Stimulated activated CD8-positive, alpha-beta memory T cell treated with anti-CD3 and anti-CD28 coated beads, Interleukin-15, amount 100 ng/mL, for 48 hours (primary cell): ENCODE data around the gene KIF3C.
"Not testable (repeated sequence)": the region's sequence is repeated elsewhere in the genome, so short reads cannot be mapped to it uniquely, and the experiment has no call there.

ENCODE experiments used
- DNase-seq, 2 donors: peaks; one replicate each; pipeline ENCODE4 v3.0.0-alpha.2; 2020; ENCODE audit warnings: low read depth in 2 of 2

Gene KIF3C

GRCh38 chr2:25982273-25982967 is at the start of gene KIF3C:
Gene KIF3C, minus strand, starts transcription at chr2:25982497. Its CDS starts 580 bp downstream, at chr2:25981917.
- peak; percentile 51 to 59 for DNase-seq

- DNase-seq, result not testable (repeated sequence)
Observed at GRCh38 chr2:26028083-26028482, 45.8 kb upstream of the KIF3C start.

DNA sequence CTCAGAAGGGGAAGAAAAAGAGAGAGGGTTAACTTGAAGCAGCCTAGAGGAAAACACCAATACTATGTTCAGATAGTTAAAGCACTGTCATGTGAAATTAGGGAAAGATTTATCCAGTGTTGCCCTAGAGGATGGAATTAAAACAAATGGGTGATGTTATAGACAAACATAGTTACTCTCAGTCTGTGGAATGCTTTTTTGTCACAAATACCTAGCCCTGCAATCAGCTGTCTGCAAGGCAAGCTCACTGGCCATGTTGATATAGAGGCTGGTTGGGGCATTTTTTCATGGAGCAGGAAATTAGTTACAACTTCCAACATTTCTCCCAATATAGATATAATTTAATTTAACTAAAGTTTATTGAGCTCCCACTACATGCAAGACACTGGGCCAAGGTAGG is 43.2 kb upstream of the KIF3C start:
- no peak for DNase-seq

GRCh38 chr2:26024260-26024659 is 42.0 kb upstream of the KIF3C start:
- no peak for DNase-seq

- DNase-seq, result no peak
Observed at GRCh38 chr2:26020231-26020640, 37.9 kb upstream of the KIF3C start.

DNA sequence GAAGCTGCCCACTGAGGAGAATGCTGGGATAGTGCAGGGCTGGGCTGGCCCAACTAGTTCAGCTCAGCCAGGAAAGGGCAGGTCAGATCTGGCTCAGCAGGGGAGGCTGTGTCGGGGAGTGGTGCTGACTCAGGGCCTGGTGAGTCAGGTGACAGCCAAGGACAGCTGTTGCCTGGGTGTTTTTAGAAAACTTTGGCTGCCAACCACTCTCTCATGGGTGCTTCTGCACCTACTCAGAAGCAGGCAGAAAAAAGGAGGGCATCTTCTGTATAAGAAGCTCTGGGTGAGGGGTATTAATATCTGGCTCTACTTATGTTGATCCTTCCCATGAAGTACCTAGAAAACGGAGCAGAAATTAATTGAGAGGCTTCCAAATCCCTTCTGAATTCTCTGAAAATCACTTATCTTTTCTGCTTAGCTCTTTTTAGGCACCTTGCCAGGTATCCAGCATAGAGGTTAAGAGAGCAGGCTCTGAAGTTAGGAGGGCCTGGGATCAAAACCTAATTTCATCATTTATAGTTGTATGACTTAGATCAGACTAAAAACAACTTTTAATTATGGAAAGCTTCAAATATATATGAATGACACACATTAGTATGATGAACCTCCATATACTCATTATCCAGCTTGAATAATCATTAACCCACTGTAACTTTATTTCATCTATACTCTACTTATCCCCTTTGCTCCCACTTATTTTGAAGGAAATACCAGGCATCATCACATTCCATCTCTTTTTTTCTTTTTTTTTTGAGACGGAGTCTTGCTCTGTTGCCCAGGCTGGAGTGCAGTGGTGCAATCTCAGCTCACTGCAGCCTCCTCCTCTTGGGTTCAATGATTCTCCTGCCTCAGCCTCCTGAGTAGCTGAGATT is 36.1 kb upstream of the KIF3C start:
- DNase-seq, result peak; percentile 19 to 22

DNA sequence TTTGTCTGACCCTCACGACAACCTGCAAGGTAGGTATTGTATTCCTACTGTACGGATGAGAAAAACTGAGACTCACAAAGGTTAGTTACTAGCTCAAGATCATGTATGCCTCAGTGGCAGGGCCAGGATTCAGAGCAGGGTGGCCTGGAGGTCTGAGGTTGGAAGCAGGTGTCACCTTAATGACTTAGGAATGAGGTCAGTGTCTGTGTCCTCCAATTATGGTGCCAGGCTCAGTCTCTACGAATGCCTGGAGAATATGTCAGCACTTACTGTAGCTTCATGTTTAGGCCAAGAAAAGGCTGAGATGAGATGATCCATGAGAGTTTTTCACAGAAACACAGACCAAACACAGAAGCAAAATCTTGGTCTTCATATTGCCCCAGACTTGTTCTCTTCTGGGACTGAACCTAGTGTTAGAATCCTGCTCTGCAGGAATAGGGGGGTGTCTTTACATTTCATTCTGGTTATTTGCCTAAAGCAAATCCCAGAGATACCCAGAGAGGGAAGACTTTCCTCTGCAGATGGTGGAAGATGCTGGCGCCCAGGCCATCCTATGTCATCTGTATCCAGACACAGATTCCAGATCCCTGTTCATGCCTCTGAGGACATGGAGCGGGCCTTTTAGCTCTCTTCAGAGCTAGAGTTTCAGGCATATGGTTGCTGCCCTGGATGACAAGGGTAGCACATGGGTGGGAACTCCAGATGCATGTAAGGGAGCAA is 35.3 kb upstream of the KIF3C start:
- DNase-seq, result no peak

DNA sequence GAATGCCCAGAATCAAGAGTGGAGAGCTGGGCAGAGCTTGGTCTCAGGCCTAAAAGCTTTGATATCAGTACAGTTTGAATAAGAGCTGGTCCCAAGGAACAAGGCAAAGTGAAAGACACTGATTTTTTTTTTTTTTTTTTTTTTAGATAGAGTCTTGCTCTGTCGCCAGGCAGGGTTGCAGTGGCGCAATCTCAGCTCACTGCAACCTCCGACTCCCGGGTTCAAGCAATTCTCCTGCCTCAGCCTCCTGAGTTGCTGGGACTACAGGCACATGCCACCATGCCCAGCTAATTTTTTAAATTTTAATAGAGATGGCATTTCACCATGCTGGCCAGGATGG is 34.4 kb upstream of the KIF3C start:
- DNase-seq, result not testable (repeated sequence)

- DNase-seq, result no peak
Observed at GRCh38 chr2:26016012-26016705, 33.9 kb upstream of the KIF3C start.

DNA sequence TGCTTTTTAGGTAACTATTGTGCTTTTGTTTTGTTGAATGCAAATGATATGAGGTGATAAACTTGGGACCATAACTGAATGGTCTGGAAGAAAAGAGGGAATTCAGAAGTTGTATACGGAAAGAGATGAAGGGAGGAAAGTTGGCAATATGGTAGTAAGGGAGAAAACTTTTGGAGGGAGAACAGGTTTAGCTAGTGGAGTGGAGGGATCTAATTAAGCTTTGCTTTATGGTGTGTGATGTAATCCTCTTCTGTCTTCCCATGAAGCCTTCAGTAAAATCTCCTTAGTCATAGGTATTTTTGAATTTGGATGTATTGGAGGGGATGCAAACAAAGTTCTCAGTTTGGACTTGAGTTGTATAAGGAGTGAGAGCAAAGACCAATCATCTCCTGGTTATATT is 31.4 kb upstream of the KIF3C start:
- DNase-seq, result no peak

DNA sequence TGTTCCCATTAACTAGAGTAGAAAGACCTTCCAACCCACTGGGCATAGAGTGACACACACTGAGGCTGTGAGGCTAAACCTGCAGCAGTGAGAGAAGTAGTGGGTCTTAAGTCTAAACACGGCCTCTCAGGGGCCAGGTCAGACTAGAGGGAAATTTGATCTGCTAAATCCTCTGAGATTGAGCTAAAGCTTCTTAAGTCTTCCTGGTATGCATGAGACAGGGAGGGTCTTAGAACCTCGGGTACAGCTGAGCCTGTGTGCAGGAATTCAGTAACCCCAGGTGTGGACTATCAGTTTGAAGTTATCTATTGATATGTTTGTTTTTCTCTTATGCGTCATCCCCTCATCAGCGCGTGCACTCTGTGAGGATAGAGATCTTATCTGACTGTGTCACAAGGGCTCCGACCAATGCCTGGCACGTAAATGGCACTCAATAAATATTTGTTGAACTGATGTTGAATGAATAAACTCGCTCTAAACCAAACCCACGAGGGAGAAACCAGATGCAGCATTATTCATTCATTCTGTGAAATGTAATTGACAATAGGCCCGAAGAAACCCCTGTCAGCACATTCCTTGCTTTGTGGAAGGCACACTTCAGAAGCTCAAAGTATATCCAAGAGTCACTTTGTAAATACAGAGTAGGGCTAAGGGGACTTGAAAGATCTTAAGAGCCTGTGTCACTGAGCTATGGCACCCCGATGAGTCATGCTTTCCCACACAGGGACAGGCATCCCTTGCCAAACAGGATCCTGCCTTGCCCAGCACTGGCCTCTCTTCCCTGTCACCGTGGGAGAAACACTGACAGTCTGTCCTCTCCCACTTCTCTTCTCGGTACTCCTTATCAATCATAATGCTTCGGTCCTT is 29.9 kb upstream of the KIF3C start:
- no peak for DNase-seq

- no peak for DNase-seq
Observed at GRCh38 chr2:26011609-26011989, 29.3 kb upstream of the KIF3C start.

DNA sequence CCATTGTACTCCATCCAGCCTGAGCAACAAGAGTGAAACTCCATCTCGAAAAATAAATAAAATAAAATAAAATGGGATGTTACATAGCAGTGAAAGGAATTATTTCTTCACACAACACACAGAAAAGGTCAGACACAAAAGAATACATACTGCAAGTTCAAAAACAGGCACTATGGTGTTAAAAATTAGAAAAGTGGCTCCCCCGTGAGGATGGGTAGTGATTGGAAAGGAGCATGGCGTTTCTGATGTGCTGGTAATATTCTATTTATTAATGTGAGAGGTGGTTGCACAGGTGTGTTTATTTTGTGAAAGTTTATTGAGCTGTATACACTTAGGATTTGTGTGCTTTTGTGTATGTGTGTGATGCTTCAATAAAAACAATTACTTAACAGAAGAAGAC is 28.6 kb upstream of the KIF3C start:
- DNase-seq, result no peak

DNA sequence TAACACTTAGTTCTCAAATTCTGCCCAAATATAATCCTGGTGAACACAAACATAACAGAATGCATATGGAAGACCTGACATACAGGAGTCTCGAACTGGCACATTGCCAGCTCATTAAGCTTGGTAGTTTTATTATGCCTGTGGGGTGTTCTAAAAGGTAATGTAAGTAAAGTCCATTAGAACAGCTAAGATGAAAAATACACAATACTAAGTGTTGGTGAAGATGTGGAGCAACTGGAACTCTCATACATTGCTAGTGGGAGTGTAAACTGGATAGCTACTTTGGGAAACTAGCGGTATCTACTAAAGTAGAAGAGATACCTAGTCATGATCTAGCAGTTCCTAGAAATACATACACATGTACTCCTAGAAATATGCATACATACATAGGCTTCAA is 27.3 kb upstream of the KIF3C start:
- DNase-seq, result no peak

DNA sequence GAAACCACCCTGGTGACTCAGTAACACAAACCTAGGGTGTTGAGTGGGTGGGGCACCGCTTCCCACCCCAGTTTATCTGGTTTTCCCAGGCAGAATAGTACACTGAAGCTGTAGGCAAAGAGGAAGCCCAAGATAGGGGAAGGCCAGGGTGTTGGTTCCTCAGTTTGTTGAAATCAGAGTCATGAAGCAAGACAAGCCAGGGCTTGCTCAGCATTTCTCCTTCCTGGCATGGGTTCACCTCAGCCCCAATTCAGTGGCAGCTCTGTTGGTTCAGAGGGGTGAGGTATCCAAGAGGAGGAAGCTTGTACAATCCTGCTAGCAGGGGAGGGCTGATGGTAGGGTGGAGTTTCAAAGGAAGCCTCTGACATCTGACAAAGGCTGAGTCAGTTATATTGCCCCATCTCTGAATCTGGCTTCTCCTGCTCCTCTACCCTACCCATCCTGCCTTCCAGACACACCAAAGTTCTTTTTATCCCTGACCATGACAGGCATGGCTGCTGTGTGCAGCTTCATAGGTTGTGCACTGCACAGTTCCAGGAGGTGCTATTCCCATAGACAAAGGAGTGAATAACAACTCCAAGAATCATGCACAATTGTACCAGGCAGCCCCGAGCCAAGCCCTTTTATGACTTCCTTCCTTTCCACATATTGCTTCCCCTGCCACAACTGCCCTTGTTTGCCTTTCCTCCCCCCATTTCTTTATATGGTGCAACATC is 26.7 kb upstream of the KIF3C start:
- DNase-seq, result no peak

DNA sequence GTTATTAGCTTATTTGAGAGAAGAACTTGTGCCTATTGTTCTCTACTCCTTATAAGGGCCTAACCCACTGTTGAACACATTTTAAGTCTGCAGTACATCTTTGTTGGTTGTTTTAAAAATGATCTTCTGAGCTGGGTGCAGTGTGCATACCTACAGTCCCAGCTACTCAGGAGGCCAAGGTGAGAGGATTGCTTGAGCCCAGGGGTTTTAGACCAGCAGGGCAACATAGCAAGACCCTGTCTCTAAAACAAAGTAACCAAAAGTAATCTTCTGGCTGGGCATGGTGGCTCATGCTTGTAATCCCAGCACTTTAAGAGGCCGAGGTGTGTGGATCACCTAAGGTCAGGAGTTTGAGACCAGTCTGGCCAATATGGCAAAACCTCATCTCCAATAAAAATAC is 25.8 kb upstream of the KIF3C start:
- no peak for DNase-seq

DNA sequence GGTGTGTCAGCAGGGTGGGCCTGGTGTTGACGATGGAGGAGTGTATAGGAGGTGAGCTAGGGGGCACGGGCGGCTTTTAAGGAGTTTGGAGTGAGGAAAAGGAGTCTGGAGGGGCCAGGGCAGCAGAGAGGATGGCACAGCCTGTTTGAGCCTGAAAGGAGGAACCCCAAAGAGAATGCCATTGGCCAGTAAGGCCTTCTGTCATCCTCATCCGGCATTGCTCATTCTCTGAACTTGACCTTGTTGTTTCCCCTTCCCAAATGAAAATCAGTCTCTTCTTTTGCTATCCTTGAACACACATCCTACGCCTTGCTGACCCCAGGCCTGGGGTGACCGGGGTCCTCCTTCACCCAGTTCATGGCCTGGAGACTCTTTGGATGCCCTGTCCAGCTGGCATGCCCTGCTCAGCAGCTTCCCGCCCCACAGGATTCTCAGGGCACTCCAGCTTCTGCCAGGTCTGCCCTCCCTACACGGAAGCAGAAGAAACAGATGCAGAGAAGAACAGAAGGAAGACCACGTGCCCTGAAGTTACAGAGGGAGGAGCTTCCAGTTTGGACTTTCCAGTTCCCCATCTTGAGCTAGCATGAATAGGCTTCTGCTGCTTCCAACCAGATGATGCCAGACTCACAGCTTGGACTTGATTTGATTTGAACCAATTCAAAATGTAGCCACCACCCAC is 20.5 kb upstream of the KIF3C start:
- DNase-seq, result no peak

DNA sequence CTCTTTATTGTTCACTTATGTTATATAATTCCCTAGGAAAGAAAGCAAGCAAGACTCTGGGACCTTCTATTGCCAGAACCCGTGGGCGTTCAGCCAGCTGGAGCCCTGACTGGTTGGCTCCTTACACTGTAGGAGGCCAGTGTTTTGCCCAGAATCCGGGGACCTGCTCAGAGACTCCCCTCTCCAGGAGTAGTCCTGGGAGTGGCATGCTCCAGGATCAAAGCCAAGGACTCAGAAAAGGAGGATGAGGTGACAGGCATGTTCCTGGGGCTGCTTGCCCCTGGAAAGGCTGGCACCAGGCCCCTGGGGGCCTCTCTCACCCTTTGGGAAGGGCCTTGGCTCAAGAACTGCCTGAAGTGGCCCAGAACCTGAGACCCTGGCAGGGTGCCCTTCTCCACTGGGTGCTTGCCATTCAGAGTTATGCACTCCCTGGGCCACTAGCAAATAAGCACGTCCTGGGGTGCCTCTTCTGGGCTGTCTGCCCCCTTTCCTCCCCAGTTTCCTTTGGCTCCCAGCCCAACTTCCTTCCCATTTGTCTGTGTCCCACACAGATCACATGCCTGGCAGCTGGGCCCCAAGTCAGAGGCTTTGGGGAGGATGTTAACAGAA is 19.6 kb upstream of the KIF3C start:
- no peak for DNase-seq

- DNase-seq, result no peak
Observed at GRCh38 chr2:26000561-26001082, 18.3 kb upstream of the KIF3C start.
